Neural cell (in vitro differentiated cells): ENCODE measurements around the gene CRAT.

ENCODE experiments used
- EP300 ChIP-seq: fragments of 450-650 bp; conservative IDR thresholded peaks from 2 replicates; pipeline ENCODE4 v1.6.1; 2014; ENCODE audit warnings: antibody characterized with exemption, mild to moderate bottlenecking, moderate library complexity; ENCODE audit not compliant: poor library complexity, severe bottlenecking
- EZH2 ChIP-seq: fragments of 200-600, 300-800 bp; shearing (Covaris generic), sonication (generic); IDR thresholded peaks from 2 replicates; pipeline ENCODE4 v1.6.1; 2014; ENCODE audit warnings: antibody characterized with exemption, low read length, borderline replicate concordance, mild to moderate bottlenecking; ENCODE audit not compliant: insufficient read depth, poor library complexity, severe bottlenecking
- MXI1 ChIP-seq: fragments of 450-650 bp; conservative IDR thresholded peaks from 2 replicates; pipeline ENCODE4 v1.6.1; 2014; ENCODE audit warnings: antibody characterized with exemption, mild to moderate bottlenecking; ENCODE audit not compliant: poor library complexity, severe bottlenecking
- POLR2AphosphoS5 ChIP-seq: IDR thresholded peaks from 2 replicates; pipeline ENCODE4 v1.6.1; 2012
- RAD21 ChIP-seq: fragments of 450-650 bp; conservative IDR thresholded peaks from 2 replicates; pipeline ENCODE4 v1.6.1; 2014; ENCODE audit warnings: antibody characterized with exemption, mild to moderate bottlenecking, moderate library complexity
- REST ChIP-seq: IDR thresholded peaks from 2 replicates; pipeline ENCODE4 v1.6.1; 2012; ENCODE audit warnings: borderline replicate concordance
- SMC3 ChIP-seq: fragments of 450-650 bp; conservative IDR thresholded peaks from 2 replicates; pipeline ENCODE4 v1.6.1; 2014; ENCODE audit warnings: antibody characterized with exemption, mild to moderate bottlenecking, moderate library complexity; ENCODE audit not compliant: poor library complexity
- TAF1 ChIP-seq: IDR thresholded peaks from 2 replicates; pipeline ENCODE4 v1.6.1; 2012; ENCODE audit warnings: low read depth
- TF ChIP-seq, protein P1 (sequence below): fragments of 450-650 bp; IDR thresholded peaks from 2 replicates; pipeline ENCODE4 v1.5.1; 2014; ENCODE audit warnings: antibody characterized with exemption, mild to moderate bottlenecking, moderate library complexity; ENCODE audit not compliant: poor library complexity, severe bottlenecking

DNA sequence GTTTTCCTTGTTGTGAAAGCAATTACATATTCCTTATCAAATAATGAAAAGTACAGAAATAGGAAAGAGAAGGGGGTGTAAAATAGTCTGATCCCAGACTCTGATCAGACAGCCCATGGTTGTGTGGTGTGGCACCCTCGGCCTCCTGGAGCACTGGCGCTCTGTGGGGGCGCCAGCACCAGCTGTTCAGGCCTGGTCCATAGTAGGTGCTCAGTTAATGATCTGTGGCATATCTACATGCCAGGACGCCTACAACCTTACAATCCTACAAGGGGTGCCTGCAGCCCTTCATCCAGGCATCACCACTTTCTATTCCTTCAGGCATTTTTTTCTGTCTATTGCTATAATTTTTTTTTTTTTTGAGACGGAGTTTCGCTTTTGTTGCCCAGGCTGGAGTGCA, 57.6 kb downstream of the CRAT start:
- TF ChIP-seq POLR2AphosphoS5 = no peak
- TF ChIP-seq, protein P1, sequence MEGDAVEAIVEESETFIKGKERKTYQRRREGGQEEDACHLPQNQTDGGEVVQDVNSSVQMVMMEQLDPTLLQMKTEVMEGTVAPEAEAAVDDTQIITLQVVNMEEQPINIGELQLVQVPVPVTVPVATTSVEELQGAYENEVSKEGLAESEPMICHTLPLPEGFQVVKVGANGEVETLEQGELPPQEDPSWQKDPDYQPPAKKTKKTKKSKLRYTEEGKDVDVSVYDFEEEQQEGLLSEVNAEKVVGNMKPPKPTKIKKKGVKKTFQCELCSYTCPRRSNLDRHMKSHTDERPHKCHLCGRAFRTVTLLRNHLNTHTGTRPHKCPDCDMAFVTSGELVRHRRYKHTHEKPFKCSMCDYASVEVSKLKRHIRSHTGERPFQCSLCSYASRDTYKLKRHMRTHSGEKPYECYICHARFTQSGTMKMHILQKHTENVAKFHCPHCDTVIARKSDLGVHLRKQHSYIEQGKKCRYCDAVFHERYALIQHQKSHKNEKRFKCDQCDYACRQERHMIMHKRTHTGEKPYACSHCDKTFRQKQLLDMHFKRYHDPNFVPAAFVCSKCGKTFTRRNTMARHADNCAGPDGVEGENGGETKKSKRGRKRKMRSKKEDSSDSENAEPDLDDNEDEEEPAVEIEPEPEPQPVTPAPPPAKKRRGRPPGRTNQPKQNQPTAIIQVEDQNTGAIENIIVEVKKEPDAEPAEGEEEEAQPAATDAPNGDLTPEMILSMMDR = no peak
- no peak for TF ChIP-seq EZH2
- no peak for TF ChIP-seq MXI1
- TF ChIP-seq SMC3 = no peak
- TF ChIP-seq REST = no peak
- TF ChIP-seq EP300 = no peak
- no peak for TF ChIP-seq TAF1
- TF ChIP-seq RAD21 = no peak
